Measurements from ENCODE around the gene SMG9.

- TF ChIP-seq POLR2A (IDR thresholded peaks at IDR 0.05; ENCODE audit: low read depth): no peak
- no peak for TF ChIP-seq CTCF (IDR thresholded peaks at IDR 0.05)
- no peak for TF ChIP-seq EP300 (IDR thresholded peaks at IDR 0.05)
Observed at GRCh38 chr19:43804432-43804831, 49.7 kb upstream of the SMG9 start.
